ENCODE results near the gene CDC5L.

The CDC5L gene

DNA sequence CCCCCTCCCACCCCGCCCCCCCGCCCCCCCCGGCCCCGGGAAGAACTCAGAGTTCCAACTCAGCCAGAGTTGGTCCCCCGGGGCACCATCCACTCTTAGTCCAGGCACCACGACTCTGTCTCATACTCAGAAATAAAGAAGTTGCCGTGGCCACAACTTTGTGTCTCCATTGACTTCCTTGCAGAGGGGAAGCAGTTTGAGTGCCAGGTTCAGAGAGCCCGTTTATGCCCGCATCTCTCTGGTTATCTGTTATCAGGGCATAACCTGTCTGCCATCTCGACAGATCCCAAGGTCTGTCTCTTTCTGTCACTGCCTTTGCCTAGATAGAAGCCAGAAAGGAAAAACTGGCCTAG lies 605 bp downstream of the CDC5L start:
- H3K36me3 ChIP-seq (replicated peaks in 1 of 2; ENCODE audit: control insufficient read depth in 2 of 2, insufficient read depth in 2 of 2, low read length in 2 of 2), result peaks cover 6 to 48% of the 10 kb centered on the region in 2 donors
- H2BK120ac ChIP-seq (ENCODE audit: low read depth, low read length), result no peak overlapping the region
- H3K79me1 ChIP-seq (ENCODE audit: low read depth, low read length), result peaks cover 4% of the 10 kb centered on the region
- no peak overlapping the region for H2BK5ac ChIP-seq (ENCODE audit: low read length)
- no peak overlapping the region for H3K23ac ChIP-seq (ENCODE audit: low read depth, low read length, poor library complexity)
- no peaks in the 10 kb centered on the region for H3K27me3 ChIP-seq (ENCODE audit: control insufficient read depth in 3 of 3, insufficient read depth in 3 of 3, low read depth in 1 of 3, low read length in 3 of 3)
- no peak overlapping the region for H3K27ac ChIP-seq (replicated peaks; ENCODE audit: low read length)
- no peak overlapping the region for H3K4ac ChIP-seq (ENCODE audit: low read length)
- peaks cover 6 to 15% of the 10 kb centered on the region in 2 donors for H3K4me1 ChIP-seq (ENCODE audit: control insufficient read depth in 2 of 2, insufficient read depth in 1 of 2, low read depth in 1 of 2, low read length in 2 of 2)
- no peak overlapping the region for H4K8ac ChIP-seq (ENCODE audit: low read depth, low read length)
- peak overlapping the region; percentile 73 to 93 for H3K4me3 ChIP-seq (ENCODE audit: low read length in 2 of 2)
- no peak overlapping the region for H3K14ac ChIP-seq (ENCODE audit: low read length)
- no CpG with 5 or more reads among the region's 10 CpGs for WGBS, 2 donors (ENCODE audit: extremely low coverage in 2 of 2, insufficient read length in 2 of 2, insufficient replicate concordance in 1 of 2)
- H2AK5ac ChIP-seq (ENCODE audit: low read depth, low read length), result no peak overlapping the region
- H3K18ac ChIP-seq (ENCODE audit: low read length), result no peak overlapping the region
- peak overlapping the region; percentile 93 for H2AFZ ChIP-seq (ENCODE audit: low read length)
- no peaks in the 10 kb centered on the region for H3K9me3 ChIP-seq (replicated peaks in 1 of 2; ENCODE audit: control insufficient read depth in 2 of 2, insufficient read depth in 1 of 2, low read depth in 1 of 2, low read length in 2 of 2)
- H3K4me2 ChIP-seq (ENCODE audit: insufficient read depth, low read length, poor library complexity, severe bottlenecking), result peak overlapping the region; percentile 65
- H2BK12ac ChIP-seq (ENCODE audit: low read length), result no peak overlapping the region
- peak overlapping the region; percentile 82 for H3K9ac ChIP-seq (ENCODE audit: low read depth, low read length, poor library complexity)
- no peak overlapping the region for H2BK15ac ChIP-seq (ENCODE audit: low read length)
- H4K91ac ChIP-seq (ENCODE audit: low read depth, low read length, poor library complexity), result no peak overlapping the region
- DNase-seq (ENCODE audit: low spot score), result no peak

GRCh38 chr6:44388887-44389286 lies 1.4 kb downstream of the CDC5L start:
- no peaks in the 10 kb centered on the region for H3K27me3 ChIP-seq (ENCODE audit: control insufficient read depth in 3 of 3, insufficient read depth in 3 of 3, low read depth in 1 of 3, low read length in 3 of 3)
- no peak overlapping the region for H4K8ac ChIP-seq (ENCODE audit: low read depth, low read length)
- no peak overlapping the region for H3K23ac ChIP-seq (ENCODE audit: low read depth, low read length, poor library complexity)
- no peak overlapping the region for H2BK12ac ChIP-seq (ENCODE audit: low read length)
- H3K4me2 ChIP-seq (ENCODE audit: insufficient read depth, low read length, poor library complexity, severe bottlenecking), result no peak overlapping the region
- no peak overlapping the region for H2AK5ac ChIP-seq (ENCODE audit: low read depth, low read length)
- no peak overlapping the region for H2BK15ac ChIP-seq (ENCODE audit: low read length)
- H3K18ac ChIP-seq (ENCODE audit: low read length), result no peak overlapping the region
- H3K36me3 ChIP-seq (replicated peaks in 1 of 2; ENCODE audit: control insufficient read depth in 2 of 2, insufficient read depth in 2 of 2, low read length in 2 of 2), result peaks cover 12 to 56% of the 10 kb centered on the region in 2 donors
- peaks cover 4% of the 10 kb centered on the region for H3K79me1 ChIP-seq (ENCODE audit: low read depth, low read length)
- H2BK5ac ChIP-seq (ENCODE audit: low read length), result no peak overlapping the region
- WGBS, 2 donors (ENCODE audit: extremely low coverage in 2 of 2, insufficient read length in 2 of 2, insufficient replicate concordance in 1 of 2), result no CpG with 5 or more reads among the region's 5 CpGs
- no peak for DNase-seq (ENCODE audit: low spot score)
- no peak overlapping the region for H3K4ac ChIP-seq (ENCODE audit: low read length)
- H3K27ac ChIP-seq (replicated peaks; ENCODE audit: low read length), result no peak overlapping the region
- no peak overlapping the region for H3K14ac ChIP-seq (ENCODE audit: low read length)
- no peak overlapping the region for H3K9ac ChIP-seq (ENCODE audit: low read depth, low read length, poor library complexity)
- no peak overlapping the region for H2AFZ ChIP-seq (ENCODE audit: low read length)
- H3K4me1 ChIP-seq (ENCODE audit: control insufficient read depth in 2 of 2, insufficient read depth in 1 of 2, low read depth in 1 of 2, low read length in 2 of 2), result peaks cover 6 to 15% of the 10 kb centered on the region in 2 donors
- H3K4me3 ChIP-seq (ENCODE audit: low read length in 2 of 2), result peak overlapping the region; percentile 63 to 73
- no peak overlapping the region for H2BK120ac ChIP-seq (ENCODE audit: low read depth, low read length)
- H4K91ac ChIP-seq (ENCODE audit: low read depth, low read length, poor library complexity), result no peak overlapping the region
- no peaks in the 10 kb centered on the region for H3K9me3 ChIP-seq (replicated peaks in 1 of 2; ENCODE audit: control insufficient read depth in 2 of 2, insufficient read depth in 1 of 2, low read depth in 1 of 2, low read length in 2 of 2)

DNA sequence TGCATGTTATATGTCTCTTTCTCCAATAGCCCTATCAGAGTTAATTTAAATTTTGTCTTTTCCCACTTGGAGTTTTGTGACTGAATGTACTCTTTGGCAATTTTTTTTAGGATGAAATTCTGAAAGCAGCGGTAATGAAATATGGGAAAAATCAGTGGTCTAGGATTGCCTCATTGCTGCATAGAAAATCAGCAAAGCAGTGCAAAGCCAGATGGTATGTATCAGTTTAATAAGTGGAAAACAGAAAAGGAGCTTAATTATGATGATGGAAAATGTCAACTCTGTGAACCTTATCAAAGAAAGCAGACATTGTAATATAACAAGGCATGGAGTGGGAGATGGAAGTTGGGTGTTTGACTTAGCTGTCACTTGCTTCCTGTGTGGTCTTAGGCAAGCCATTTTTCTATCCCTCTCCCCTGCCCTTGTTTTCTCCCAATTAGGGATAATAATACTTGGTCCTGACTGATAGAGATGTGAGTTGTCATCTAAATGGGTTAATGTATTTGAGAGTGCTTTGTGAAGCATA lies 2.7 kb downstream of the CDC5L start:
- H3K27ac ChIP-seq (replicated peaks; ENCODE audit: low read length), result no peak overlapping the region
- DNase-seq (ENCODE audit: low spot score), result no peak
- no peak overlapping the region for H3K14ac ChIP-seq (ENCODE audit: low read length)
- H2BK120ac ChIP-seq (ENCODE audit: low read depth, low read length), result no peak overlapping the region
- H3K9ac ChIP-seq (ENCODE audit: low read depth, low read length, poor library complexity), result no peak overlapping the region
- no peak overlapping the region for H3K4me3 ChIP-seq (ENCODE audit: low read length in 2 of 2)
- no peak overlapping the region for H2AFZ ChIP-seq (ENCODE audit: low read length)
- H2BK5ac ChIP-seq (ENCODE audit: low read length), result no peak overlapping the region
- no peak overlapping the region for H4K8ac ChIP-seq (ENCODE audit: low read depth, low read length)
- no peak overlapping the region for H3K4me2 ChIP-seq (ENCODE audit: insufficient read depth, low read length, poor library complexity, severe bottlenecking)
- peaks cover 6 to 15% of the 10 kb centered on the region in 2 donors for H3K4me1 ChIP-seq (ENCODE audit: control insufficient read depth in 2 of 2, insufficient read depth in 1 of 2, low read depth in 1 of 2, low read length in 2 of 2)
- H3K36me3 ChIP-seq (replicated peaks in 1 of 2; ENCODE audit: control insufficient read depth in 2 of 2, insufficient read depth in 2 of 2, low read length in 2 of 2), result peaks cover 20 to 61% of the 10 kb centered on the region in 2 donors
- H3K23ac ChIP-seq (ENCODE audit: low read depth, low read length, poor library complexity), result no peak overlapping the region
- H3K18ac ChIP-seq (ENCODE audit: low read length), result no peak overlapping the region
- no peak overlapping the region for H2BK12ac ChIP-seq (ENCODE audit: low read length)
- H3K79me1 ChIP-seq (ENCODE audit: low read depth, low read length), result peaks cover 4% of the 10 kb centered on the region
- H3K9me3 ChIP-seq (replicated peaks in 1 of 2; ENCODE audit: control insufficient read depth in 2 of 2, insufficient read depth in 1 of 2, low read depth in 1 of 2, low read length in 2 of 2), result no peaks in the 10 kb centered on the region
- H2AK5ac ChIP-seq (ENCODE audit: low read depth, low read length), result no peak overlapping the region
- no peak overlapping the region for H4K91ac ChIP-seq (ENCODE audit: low read depth, low read length, poor library complexity)
- no peaks in the 10 kb centered on the region for H3K27me3 ChIP-seq (ENCODE audit: control insufficient read depth in 3 of 3, insufficient read depth in 3 of 3, low read depth in 1 of 3, low read length in 3 of 3)
- no peak overlapping the region for H2BK15ac ChIP-seq (ENCODE audit: low read length)
- WGBS, 2 donors (ENCODE audit: extremely low coverage in 2 of 2, insufficient read length in 2 of 2, insufficient replicate concordance in 1 of 2), result no CpG with 5 or more reads among the region's 1 CpG
- H3K4ac ChIP-seq (ENCODE audit: low read length), result no peak overlapping the region

- H3K36me3 ChIP-seq (replicated peaks in 1 of 2; ENCODE audit: control insufficient read depth in 2 of 2, insufficient read depth in 2 of 2, low read length in 2 of 2), result peaks cover 40 to 93% of the 10 kb centered on the region in 2 donors
- H3K4me2 ChIP-seq (ENCODE audit: insufficient read depth, low read length, poor library complexity, severe bottlenecking), result no peak overlapping the region
- no peak overlapping the region for H3K4ac ChIP-seq (ENCODE audit: low read length)
- H3K9me3 ChIP-seq (replicated peaks in 1 of 2; ENCODE audit: control insufficient read depth in 2 of 2, insufficient read depth in 1 of 2, low read depth in 1 of 2, low read length in 2 of 2), result no peaks in the 10 kb centered on the region
- no peak overlapping the region for H3K27ac ChIP-seq (replicated peaks; ENCODE audit: low read length)
- H4K91ac ChIP-seq (ENCODE audit: low read depth, low read length, poor library complexity), result no peak overlapping the region
- no peak overlapping the region for H3K18ac ChIP-seq (ENCODE audit: low read length)
- H2AK5ac ChIP-seq (ENCODE audit: low read depth, low read length), result no peak overlapping the region
- no peak overlapping the region for H3K23ac ChIP-seq (ENCODE audit: low read depth, low read length, poor library complexity)
- H4K8ac ChIP-seq (ENCODE audit: low read depth, low read length), result no peak overlapping the region
- no CpG with 5 or more reads among the region's 2 CpGs for WGBS, 2 donors (ENCODE audit: extremely low coverage in 2 of 2, insufficient read length in 2 of 2, insufficient replicate concordance in 1 of 2)
- no peak overlapping the region for H2BK12ac ChIP-seq (ENCODE audit: low read length)
- no peak overlapping the region for H3K14ac ChIP-seq (ENCODE audit: low read length)
- no peak overlapping the region for H2BK120ac ChIP-seq (ENCODE audit: low read depth, low read length)
- no peak overlapping the region for H3K9ac ChIP-seq (ENCODE audit: low read depth, low read length, poor library complexity)
- H3K4me3 ChIP-seq (ENCODE audit: low read length in 2 of 2), result no peak overlapping the region
- H3K27me3 ChIP-seq (ENCODE audit: control insufficient read depth in 3 of 3, insufficient read depth in 3 of 3, low read depth in 1 of 3, low read length in 3 of 3), result no peaks in the 10 kb centered on the region
- H3K79me1 ChIP-seq (ENCODE audit: low read depth, low read length), result peaks cover 4% of the 10 kb centered on the region
- H2BK15ac ChIP-seq (ENCODE audit: low read length), result no peak overlapping the region
- no peaks in the 10 kb centered on the region for H3K4me1 ChIP-seq (ENCODE audit: control insufficient read depth in 2 of 2, insufficient read depth in 1 of 2, low read depth in 1 of 2, low read length in 2 of 2)
- no peak overlapping the region for H2AFZ ChIP-seq (ENCODE audit: low read length)
- no peak for DNase-seq (ENCODE audit: low spot score)
- H2BK5ac ChIP-seq (ENCODE audit: low read length), result no peak overlapping the region
These were observed 8.0 kb downstream of the CDC5L start for GRCh38 chr6:44395501-44395900.

Data from neuronal stem cell (in vitro differentiated cells).